ENCODE data around the gene CADPS2.
"Not testable (repeated sequence)": the region's sequence is repeated elsewhere in the genome, so short reads cannot be mapped to it uniquely, and the experiment has no call there.

Gene CADPS2

DNA sequence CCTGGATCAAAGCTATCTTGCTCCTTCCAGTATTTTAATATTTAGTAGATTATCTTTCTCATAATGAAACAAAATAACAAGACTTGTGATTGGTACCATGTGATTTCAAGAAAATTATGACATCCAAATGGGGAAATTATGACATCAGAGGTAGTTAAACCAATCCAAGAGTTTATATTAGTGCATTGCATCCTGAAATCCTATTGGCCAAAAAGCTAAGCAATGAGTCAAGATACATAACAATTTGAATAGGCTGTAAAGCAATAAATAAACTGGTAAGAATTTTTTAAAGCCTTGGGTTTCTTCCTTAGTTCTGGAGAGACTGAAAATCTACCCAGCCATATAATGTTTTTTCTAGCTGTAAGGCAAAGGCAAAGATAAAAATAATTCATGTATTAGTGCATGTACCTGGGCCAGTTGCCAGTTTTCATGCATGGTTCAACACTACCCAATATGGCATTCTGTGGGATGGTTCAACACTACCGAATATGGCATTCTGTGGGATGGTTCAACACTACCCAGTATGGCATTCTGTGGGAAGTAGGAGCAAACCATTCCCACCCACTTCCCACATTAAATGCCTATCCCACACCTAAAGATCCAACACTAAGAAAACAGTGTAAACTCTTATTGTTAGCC is 183.3 kb downstream of the CADPS2 start, which contains the start of gene RNF148:
Gene RNF148, minus strand, starts transcription at position 51 of the 639 bp plus-strand sequence. CDS start 172 bp downstream, outside the sequence.
- DNase-seq, result no peak

GRCh38 chr7:122699017-122699416 is 187.2 kb downstream of the CADPS2 start, which contains the start of gene RNF133:
RNF133 (minus strand) TSS chr7:122699117; CDS start chr7:122698918, 199 bp downstream.
- DNase-seq, result no peak

GRCh38 chr7:122695816-122696215 is 190.4 kb downstream of the CADPS2 start:
- DNase-seq, result no peak

- no peak for DNase-seq
These were observed 191.6 kb downstream of the CADPS2 start for GRCh38 chr7:122694697-122695096.

- DNase-seq, result no peak
These were observed 193.4 kb downstream of the CADPS2 start for GRCh38 chr7:122692769-122693309.

DNA sequence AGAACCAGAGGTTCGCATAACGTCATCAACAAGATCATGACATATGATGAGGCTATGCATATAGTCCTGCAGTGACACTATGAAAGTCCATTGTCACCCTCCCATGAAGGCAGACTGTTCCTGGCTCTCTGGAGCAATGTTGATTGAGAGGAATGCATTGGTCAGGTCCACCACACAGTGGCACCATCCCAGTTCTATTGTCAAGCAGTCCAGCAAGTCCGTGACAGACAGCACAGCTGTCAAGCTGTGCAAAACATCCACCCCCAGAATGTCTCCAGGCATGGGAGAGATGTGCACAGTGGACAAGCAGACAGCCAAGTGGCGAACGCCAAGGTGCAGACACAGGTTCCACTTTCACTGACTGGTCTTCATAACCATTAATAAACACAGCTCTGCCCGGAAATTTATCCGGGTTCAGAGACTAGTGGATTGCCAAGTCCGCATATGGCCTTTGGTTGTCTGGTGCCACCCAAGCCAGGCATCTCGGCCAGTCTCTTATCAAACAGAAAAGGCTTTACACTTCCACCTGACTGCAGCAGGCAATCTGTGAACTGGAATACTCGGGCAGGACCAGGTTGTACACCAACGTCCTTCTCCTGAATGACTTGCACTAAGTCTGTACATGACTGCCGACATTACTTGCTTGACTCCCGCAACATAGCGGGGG is 194.6 kb downstream of the CADPS2 start:
- DNase-seq, result no peak

DNA sequence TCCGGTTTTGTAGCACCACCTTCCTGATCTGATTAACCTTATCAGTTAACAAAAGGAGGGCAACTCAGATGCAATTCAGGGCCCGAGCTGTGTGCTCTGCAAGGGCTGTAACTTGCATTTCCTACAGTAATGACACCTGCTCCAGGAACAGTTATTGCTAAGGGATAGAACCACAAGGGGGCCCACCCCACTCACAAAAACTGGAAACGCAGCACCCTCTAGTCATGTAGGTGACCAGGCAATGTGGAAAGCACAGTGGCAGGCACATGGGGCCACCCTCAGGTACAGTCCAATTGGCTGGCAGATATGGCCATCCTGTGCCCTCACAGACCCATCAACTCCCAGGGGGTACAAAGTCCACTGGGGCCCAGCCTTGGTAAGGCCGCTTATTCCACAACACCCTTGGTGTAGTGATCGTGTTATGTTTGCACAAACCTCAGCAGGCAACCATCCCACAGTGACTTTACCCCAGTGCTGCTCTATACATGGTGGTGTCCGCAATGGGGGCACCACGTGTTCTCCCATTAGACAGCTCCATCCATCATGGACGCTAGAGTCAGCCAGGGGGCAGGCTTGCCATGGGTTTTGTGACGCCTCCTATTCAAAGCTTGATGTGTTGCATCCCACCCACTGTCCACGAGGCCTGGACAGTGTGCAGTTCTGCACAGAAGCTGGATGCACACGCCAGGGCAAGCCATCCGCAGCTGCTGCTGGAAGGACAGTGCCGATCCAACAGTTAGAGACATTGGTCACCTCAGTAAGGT is 196.7 kb downstream of the CADPS2 start:
- DNase-seq, result no peak

DNA sequence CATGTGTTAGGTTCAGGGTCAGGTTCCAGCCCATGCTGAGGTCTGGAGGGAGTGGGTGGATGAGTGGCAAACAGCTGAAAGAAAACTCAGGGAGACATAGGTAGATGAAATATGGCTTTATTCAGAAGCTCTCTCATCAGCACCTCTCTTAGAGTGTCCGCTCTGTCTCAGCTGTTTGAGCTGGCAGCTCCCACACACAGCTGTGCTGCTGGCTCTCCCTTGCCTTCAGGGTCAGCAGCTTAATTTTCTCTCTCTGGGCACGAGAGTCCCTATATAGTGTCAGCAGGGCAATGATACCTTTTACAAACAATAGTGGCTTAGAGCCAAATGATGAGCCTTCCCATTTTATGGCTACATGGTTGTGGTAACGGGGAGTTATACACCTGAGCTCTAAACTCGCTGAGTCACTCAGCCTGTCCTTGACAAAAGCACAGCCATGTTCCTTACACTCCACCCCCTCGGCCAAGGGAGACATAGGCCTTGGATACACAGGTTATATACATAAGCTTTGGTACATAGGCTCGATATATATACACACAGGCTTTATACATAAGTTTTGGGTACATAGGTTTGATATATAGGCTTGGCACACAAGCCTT is 197.8 kb downstream of the CADPS2 start:
- no peak for DNase-seq

- DNase-seq, result no peak
These were observed 199.8 kb downstream of the CADPS2 start for GRCh38 chr7:122686360-122686878.

GRCh38 chr7:122684504-122684903 is 201.8 kb downstream of the CADPS2 start:
- no peak for DNase-seq

- no peak for DNase-seq
These were observed 203.3 kb downstream of the CADPS2 start for GRCh38 chr7:122682815-122683550.

DNA sequence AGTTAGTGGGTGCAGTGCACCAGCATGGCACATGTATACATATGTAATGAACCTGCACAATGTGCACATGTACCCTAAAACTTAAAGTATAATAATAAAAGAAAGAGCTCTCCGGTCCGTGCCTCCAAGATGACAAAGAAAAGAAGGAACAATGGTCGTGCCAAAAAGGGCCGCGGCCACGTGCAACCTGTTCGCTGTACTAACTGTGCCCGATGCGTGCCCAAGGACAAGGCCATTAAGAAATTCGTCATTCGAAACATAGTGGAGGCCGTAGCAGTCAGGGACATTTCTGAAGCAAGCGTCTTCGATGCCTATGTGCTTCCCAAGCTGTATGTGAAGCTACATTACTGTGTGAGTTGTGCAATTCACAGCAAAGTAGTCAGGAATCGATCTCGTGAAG is 205.1 kb downstream of the CADPS2 start:
- DNase-seq, result not testable (repeated sequence)

DNA sequence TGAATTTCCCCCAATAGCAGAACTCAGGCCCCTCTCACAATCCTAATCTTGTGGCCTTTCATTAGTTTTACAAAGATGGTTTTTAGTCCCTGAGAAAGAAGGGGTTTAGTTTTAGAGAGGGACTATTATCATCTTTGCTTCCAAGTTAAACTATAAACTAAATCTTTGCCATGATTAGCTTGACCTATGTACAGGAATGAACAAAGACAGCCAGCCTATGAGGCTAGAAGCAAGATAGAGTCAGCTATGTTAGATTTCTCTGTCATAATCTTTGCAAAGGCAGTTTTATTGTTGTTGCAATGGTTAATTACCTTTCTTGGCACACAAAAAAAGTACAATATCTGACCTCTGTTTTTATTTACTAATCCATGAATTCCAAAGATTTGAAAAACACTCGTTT is 206.4 kb downstream of the CADPS2 start:
- DNase-seq, result no peak

- not testable (repeated sequence) for DNase-seq
These were observed 207.0 kb downstream of the CADPS2 start for GRCh38 chr7:122679269-122679709.

DNA sequence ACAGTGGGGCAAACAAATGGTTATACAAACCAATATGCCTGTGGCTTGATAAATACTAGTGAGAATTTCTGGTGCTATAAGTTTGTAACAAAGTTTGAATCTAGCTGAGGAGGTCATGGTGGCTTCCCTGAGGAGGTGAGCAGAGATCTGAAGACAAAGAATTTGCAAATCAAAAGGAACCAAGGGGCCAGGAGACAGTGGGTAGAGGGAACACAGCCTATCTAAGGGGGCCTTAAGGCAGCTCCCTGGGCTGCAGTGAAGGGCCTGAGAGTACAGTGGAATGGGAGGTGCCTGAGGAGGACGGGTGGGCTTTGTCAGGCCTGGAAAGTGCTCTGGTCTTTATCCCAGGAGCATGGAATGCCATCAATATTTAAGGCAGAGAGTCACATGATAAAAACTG is 209.1 kb downstream of the CADPS2 start:
- DNase-seq, result no peak

DNA sequence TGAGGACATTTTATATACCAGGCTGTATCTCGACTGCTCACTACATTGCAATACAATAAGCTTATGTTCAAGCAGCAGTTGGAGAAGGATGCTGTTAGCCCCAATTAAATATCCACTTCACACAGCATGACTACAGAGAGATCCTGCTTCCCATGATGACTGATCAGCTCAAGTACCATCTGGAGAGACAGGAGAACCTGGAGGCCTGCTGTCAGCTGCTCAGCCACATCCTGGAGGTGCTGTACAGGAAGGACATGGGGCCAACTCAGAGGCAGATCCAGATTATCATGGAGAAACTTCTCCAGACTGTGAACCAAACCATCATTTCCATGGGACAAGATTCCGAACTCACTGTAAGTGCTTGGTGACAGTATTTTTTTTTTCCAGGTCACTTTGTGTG is 209.8 kb downstream of the CADPS2 start:
- no peak for DNase-seq

GRCh38 chr7:122675621-122676020 is 210.6 kb downstream of the CADPS2 start:
- no peak for DNase-seq

GRCh38 chr7:122675011-122675410 is 211.2 kb downstream of the CADPS2 start:
- no peak for DNase-seq

- no peak for DNase-seq
These were observed 211.8 kb downstream of the CADPS2 start for GRCh38 chr7:122674502-122674901.

DNA sequence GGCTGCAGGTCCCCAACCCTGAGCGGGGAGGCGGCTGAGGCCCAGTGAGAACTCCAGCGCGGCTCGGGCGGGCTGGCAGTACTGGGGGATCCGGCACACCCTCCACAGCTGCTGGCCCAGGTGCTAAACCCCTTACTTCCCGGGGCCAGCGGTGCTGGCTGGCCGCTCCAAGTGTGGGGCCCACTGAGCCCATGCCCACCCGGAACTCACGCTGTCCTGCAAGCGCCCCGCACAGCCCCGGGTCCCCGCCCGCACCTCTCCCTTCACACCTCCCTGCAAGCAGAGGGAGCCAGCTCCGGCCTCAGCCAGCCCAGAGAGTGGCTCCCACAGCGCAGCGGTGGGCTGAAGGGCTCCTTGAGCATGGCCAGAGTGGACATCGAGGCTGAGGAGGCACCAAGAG is 212.3 kb downstream of the CADPS2 start:
- no peak for DNase-seq

GRCh38 chr7:122672536-122672935 is 213.7 kb downstream of the CADPS2 start:
- no peak for DNase-seq

DNA sequence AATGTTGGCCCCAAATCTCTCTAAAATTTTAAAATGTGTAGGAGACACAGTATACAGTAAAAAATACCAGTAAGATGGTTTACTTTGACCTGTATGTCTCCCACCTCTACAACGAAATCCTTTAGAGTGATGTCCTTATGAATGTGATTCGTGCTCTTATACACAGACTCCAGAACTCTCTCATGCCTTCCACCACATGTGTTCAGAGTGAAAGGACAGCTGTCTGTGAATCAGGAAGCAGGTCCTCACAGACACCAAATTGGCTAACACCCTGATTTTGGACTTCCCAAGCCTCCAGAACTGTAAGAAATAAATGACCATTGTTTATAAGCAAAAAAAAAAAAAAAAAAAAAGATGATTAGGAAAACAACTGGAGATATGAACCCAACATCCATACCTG is 222.5 kb downstream of the CADPS2 start:
- no peak for DNase-seq

Measured in activated CD4-positive, alpha-beta T cell treated with anti-CD3 and anti-CD28 coated beads, Interleukin-2, amount 50 U/mL, for 4 hours (primary cell).